Hippocampal formation (tissue), 2 donors: ENCODE data around the gene ZNF536.

Experiments used
- DNase-seq, 2 donors: peaks; one replicate each; lab custom pipeline; 2025; lab: John Stamatoyannopoulos, UW

ZNF536 gene

DNA sequence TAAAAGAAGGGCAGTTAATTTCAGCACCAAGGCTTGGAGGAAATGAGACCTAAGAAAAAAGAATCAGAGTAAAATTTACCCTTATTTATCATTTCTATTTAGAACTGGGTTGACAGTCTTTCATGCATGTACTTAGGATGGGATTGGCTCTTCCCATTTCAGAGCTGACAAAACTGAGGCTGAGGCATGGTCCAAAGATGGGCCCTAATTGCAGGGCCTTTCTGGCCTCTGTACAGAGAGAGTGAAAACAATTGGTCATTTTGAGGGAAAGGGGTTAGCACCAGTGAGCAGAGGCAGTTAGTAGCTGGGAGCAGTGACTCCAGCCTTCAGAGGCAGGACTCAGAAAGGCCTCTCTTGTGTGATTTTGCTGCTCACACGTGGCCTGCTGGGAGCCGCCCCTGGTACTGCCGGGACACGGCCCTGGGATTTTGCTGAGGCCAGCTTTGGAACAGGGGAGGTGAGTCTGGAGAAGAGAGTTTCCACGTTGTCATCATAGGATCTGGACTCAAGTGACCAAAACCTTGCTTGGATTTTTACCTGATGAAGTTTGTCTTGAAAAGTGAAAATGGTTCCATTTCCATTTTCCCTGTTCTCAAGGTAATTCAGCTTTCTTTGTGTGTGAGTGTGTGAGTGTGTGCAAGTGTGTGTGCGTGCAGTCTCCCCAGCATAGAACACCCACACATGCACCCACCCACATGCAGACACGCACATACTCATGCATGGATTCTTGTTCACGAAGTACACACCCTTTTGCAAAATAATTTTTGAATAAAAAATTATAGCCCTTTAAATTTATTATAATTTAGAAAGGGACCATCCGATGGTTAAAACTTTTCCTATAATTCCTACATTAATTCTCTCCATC lies at the start of gene ZNF536:
ZNF536 (plus strand) TSS at position 425 of the 865 bp plus-strand sequence. CDS start 71,179 bp downstream, outside the sequence.
- DNase-seq: peak; percentile 86 to 88

GRCh38 chr19:30322641-30323320 lies 49.4 kb upstream of the ZNF536 start:
- no peak for DNase-seq

DNA sequence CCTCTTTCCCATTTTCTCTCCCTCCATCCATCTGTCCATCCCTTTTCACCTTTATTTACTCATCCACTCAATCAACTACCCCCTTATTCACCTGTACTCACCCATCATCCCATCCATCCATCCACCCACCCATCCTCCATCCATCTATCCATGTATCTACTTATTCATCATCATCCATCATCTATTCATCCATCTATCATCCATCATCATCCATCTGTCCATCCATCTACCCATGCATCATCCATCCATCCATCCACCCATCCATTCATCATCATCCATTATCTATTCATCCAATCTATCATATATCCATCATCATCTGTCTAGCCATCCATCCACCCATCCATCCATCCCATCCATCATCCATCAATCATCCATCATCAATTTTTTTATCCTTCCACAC lies 48.3 kb upstream of the ZNF536 start:
- no peak for DNase-seq

GRCh38 chr19:30324982-30325381 lies 47.2 kb upstream of the ZNF536 start:
- no peak for DNase-seq

DNA sequence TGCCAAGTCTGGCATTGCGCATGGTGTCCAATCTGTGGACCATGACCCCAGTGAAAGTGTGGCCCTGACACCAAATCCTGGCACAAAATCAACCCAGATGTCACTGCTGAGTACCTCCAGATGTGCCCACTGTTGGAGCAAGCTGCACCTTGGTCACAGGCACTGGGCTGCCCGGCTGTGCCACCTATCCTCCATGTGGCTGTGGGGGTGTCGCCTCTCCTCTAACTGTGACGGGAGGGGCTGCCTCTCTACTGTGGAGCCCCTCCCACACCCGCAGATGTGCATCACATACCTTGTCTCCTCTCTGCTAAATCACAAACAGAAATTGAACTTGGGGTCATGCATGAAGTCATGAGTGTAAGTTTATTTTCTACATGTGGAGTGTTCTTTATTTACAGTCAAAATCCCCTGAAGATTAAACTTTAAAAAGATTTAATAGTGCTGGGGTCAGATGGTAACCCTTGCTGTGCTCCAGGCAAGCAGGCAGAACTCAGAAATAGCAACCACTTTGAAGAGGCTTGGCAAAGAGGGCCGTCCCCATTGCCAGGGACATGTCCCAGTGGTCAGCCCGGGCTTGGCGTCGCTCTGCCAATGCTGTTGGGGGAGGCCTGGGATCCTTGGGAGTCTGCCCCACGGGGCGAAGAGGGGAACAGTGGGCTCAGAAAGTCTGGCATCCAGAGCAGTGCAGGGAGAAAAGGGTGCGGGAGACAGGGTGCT lies 46.4 kb upstream of the ZNF536 start:
- DNase-seq: peak in 1 of 2 donors; percentile 16

DNA sequence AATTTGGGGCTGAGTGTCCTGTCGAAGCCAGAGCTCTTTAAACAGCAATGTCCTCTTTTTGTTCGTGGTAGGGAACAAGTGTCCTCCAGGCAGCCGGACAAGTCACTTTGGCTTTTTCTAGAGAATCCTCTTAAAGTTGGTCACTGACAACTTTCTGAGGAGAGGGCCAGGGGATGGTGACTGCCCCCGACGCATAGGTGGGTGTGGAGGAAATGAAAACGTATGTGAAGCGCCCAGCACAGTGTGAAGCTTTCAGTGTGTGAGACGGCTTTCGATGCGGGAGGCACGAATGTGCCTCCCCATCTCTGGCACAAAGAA lies 45.8 kb upstream of the ZNF536 start:
- DNase-seq: no peak

DNA sequence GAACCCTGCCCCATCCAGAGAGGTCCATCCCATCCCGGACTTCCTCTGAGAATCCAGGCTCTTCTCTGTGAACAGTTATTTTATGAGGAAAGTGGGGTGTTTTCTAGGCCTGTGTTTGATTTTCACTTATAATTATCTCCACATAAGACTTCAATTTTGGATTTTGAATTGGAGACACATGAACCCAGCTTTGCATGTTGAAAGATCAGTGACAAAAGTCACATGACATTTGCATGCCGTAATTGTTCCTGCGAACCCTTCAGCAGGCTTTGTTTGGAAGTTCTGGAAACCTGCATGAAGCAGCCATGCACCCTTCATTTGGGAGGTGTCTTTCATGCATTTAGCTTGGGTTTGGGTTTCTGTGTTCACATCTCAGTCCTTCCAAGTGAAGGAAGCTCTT lies 44.9 kb upstream of the ZNF536 start:
- DNase-seq: no peak

- DNase-seq: no peak
Observed at GRCh38 chr19:30328096-30328495, 44.1 kb upstream of the ZNF536 start.

- no peak for DNase-seq
Observed at GRCh38 chr19:30330266-30330665, 41.9 kb upstream of the ZNF536 start.

GRCh38 chr19:30332445-30333234 lies 39.5 kb upstream of the ZNF536 start:
- DNase-seq: no peak

GRCh38 chr19:30333291-30334065 lies 38.7 kb upstream of the ZNF536 start:
- no peak for DNase-seq

GRCh38 chr19:30334841-30335240 lies 37.3 kb upstream of the ZNF536 start:
- no peak for DNase-seq

- DNase-seq: no peak
Observed at GRCh38 chr19:30335306-30335886, 36.8 kb upstream of the ZNF536 start.

DNA sequence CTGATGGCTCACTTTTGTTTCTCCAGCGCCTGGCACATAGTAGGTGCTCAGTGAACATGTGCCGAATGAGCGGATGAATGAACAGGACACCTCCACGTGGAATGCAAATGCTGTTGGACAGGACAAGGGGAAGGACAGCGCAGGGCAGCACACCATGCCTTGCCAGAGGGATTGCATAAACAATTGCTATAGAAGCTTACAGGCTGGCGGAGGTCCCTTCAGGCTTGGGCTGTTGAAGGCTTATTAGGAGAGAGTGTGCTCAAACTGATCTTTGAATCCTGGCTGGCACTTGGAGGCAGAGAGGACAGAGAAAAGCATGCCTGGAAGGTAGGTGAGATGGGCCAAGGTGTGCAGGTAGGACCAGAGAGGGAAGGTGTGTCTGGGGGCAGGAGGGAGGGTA lies 35.9 kb upstream of the ZNF536 start:
- no peak for DNase-seq

- DNase-seq: no peak
Observed at GRCh38 chr19:30338041-30338456, 34.1 kb upstream of the ZNF536 start.

GRCh38 chr19:30338878-30339623 lies 33.1 kb upstream of the ZNF536 start:
- DNase-seq: no peak

DNA sequence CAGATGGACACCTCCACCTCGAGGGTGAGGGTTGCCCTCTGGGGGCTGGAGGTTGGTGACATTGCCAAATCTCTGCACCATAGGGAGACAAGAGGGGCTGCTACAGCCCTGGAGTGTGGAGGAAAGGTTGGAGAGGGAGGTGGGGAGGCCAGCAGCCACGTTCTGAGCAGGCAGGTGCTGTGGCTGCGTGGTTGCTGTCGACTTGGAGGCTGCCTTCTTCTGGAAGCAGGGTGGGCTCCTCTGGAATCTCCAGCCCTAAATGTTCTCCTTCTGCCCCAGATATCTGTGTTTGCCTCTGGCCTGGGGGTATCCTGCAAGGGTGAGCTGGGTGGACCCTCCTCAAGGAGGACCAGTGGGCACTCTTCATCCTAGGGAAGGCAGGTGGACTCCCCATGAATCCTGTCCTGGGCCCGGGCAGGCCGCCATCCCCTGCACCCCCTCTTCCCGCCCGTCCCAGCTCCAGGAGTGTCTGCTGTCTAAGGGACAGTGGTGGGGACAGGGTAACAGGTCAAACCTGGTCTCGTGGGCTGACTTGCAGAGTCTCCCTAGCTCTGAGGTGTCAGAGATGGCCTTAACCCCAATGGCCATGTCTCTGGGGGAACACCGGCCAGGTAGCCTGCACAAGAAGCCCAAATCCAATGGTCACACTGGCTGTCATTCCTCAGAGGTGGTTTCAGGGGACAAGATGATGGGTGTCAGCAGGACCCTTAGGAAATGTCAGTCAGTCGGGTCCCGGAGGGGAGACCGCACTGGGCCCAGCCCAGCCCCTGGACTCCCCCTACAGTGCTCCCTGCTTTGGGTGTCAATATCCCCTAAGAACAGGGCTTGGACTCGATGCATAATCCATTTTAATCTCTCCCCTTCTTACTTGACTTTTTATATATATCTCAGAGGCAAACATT lies 32.3 kb upstream of the ZNF536 start:
- no peak for DNase-seq

DNA sequence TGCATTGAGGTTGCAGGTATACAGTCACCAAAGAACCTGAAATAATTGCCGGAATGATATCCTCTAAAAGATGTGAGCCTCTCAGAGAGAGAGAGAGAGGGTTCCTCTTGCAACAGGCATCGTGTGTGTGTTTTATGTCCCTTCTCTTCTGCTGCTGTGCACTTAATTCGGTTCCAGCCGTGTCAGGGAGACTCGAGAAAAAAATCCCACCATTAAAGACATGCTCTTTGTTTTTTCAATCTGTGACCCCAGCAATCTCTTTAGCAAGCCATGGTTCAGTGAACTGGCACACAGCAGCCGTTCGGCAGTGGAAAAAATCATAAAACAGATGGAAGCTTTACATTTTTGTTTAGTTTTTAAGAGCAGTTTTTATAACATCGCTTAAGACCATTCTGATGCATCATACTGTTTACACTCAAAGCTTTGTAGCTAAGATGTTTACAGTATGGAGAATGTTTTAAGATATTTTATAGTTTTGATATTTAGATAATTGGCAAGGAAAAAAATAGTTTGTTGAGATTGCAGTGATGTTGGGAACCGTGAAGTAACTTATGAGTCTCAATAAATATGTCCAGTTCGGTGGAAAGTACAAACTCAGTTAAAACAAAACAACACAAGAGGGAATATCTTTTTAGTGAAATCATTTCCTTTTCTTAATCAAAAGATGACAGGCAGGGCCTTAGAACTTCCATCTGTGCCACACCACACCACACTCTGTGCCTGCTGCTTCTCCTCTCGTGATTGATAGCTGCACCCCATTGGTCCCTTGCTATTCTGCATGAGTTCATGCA lies 31.2 kb upstream of the ZNF536 start:
- DNase-seq: no peak
